HG03378 (cell line): ENCODE measurements around the gene LIG3.
"Not testable (repeated sequence)": the region's sequence is repeated elsewhere in the genome, so short reads cannot be mapped to it uniquely, and the experiment has no call there.

Experiments used
- ATAC-seq: cut with Tn5 transposase; IDR thresholded peaks from one replicate; pipeline ENCODE4 v1.9.1; 2021; ENCODE audit warnings: mild to moderate bottlenecking, moderate library complexity; ENCODE audit not compliant: unreplicated experiment

Gene LIG3

DNA sequence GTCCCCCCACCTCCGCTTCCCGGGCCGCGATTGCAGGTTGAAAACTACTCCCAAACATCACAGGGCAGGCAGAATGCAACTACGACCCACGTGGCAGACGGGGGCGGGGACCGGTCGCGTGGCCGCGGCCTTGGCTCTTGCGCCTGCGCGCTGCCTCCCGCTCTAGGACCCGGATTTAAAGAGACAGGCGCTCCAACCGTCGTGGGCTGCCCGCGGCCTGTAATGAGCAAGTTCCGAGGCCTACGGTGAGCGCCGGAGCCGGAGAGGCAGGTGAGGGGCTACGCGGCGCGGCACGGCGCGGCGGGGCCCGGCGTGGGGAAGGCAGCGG is at the start of gene LIG3:
Gene LIG3, plus strand, starts transcription at position 160 of the 328 bp plus-strand sequence. CDS start 2,494 bp downstream, outside the sequence.
- peak; percentile 47 for ATAC-seq

DNA sequence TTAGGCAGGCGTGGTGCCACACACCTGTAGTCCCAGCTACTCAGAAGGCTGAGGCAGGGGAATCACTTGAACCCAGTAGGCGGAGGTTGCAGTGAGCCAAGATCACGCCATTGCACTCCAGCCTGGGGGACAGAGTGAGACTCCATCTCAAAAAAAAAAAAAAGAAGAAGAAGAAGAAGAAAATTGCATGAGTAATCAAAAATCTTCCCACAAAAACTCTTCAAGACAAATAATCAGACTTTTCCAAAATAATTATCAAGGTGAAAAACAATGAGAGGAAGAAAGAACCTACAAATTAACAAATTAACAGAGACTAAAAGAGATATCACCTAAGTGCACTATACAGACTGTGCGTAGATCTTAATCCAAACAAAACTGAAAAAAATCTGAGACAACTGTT is 29.5 kb upstream of the LIG3 start:
- ATAC-seq, result not testable (repeated sequence)

DNA sequence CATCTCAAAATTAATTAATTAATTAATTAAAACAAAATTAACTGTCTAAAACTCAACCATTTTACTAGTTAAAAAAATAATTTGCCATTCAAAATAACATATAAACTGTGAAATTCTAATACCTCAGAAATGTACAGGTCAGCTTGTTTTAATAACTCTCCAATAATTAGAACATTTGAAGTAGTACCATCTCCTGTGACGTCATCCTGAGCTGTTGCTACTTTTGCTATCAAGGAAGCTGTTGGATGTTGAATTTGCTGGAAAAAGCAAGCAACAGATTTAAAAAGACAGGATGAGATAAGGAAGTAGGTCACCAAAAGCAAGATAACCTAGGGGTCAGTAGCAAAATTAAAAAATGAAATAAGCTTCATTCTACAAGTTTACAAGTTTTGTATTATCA is 21.9 kb upstream of the LIG3 start:
- no peak for ATAC-seq

DNA sequence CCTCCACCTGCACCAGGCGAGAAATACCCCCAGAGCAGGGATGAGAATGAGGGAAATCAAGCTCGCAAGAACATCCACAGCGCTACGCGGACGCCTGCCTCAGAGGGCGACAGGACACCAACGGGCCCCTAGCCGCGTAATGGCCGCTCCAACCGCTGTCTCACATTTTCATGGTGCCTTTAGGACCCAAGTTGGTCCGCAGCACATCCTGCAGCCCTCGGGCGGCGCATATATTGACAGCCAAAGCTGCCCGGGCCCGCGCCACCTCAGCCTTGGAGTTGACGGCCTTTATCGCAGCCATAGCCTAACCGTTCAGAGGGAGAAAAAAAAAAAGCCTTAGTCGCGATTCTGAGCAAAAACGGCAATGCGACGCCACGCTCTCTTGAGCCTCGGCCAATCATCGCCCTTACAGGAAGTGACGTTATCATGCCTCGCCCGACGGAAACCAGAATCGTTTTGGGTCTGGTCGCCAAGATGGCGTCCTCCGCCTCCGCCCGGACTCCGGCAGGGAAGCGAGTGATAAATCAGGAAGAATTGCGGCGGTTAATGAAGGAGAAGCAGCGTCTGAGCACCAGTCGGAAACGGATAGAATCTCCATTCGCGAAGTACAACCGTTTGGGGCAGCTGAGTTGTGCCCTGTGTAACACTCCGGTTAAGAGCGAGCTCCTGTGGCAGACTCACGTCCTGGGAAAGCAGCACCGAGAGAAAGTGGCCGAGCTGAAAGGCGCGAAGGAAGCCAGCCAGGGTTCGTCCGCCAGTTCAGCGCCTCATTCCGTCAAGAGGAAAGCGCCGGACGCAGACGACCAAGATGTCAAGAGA is 19.0 kb upstream of the LIG3 start, which contains the start of the genes CCT6B and ZNF830:
Gene CCT6B, minus strand, starts transcription at position 368 of the 819 bp plus-strand sequence. Its CDS starts 67 bp downstream, at position 301.
Gene ZNF830, plus strand, starts transcription at position 448 of the 819 bp plus-strand sequence. Its CDS starts 27 bp downstream, at position 475.
- peak; percentile 88 for ATAC-seq

DNA sequence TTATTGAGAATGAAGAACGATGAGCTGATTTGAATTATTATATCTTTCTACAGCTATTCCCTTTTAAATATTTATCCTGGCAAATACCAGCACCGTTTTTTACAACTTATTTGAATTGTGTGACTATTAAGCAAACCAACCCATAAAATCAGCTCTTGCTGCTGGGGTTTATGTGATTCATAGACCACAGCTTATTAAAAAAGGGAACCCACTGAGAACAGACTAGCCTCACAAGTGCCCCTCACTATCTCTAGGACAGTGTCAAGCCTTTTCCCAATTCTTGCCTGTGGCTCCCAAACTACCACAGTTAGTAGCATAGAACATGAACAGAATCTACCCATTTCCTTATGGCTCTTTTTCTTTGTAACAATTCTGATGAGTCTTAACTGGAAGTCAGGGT is 6.1 kb upstream of the LIG3 start:
- no peak for ATAC-seq

DNA sequence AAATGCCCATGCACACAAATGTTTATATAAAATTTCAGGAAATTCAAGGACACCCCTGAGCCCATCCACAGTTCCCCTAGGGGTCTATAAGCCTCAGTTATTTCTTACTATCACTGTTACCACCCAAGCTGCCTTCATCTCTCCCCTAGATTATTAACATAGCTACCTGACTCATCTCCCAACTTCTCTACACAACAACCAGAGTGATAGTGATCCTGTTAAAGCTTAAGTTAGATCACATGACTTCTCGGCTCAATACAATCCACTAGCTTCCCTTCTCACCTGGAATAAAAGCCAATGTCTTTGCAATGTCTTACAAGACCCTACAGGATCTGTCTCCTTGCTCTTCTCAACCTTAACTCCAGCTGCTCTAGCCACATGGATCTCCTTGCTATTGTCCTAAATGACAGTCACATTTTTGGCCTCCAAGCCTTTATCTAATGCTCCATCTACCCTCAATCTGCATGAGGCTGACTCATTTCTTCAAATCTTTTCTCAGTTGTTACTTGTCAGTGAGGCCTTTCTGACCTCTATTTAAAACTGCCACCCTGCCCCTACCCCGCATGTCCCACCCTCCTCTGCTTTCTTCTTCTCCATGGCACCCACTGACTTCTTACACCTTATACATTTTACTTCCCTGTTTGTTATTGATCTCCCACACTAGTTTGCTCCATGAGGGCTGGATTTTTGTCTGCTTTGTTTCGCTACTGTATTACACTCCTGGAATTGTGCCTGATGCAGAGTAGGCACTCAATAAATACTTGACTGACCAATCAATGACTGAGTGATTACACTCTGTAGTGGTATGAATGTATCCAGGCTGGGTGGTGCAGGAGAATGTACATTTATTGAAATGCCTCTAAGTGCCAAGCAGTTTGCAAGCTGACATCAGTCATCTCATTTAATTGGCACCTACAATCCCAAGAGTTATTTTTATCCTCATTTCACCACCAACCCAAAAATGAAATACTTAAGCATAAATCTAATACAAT is 5.2 kb upstream of the LIG3 start:
- no peak for ATAC-seq

DNA sequence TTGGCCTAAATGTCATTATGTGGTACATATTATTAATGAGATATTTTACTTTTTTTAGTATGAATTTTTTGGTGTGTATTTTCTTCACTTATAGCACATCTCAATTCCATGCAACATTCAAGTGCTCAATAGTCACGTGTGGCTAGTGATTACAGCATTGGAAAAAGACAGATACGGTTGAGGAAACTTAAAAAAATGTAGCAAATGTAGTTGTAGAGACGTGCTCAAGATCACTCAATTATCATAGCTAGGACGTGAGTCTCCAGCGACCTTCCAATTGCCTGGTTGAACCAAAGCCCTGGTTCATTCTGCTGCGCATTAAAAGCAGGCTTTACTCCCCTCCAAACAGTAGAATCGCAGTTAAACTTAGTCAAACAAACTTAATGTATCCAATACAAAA is 1.2 kb upstream of the LIG3 start:
- ATAC-seq, result no peak

DNA sequence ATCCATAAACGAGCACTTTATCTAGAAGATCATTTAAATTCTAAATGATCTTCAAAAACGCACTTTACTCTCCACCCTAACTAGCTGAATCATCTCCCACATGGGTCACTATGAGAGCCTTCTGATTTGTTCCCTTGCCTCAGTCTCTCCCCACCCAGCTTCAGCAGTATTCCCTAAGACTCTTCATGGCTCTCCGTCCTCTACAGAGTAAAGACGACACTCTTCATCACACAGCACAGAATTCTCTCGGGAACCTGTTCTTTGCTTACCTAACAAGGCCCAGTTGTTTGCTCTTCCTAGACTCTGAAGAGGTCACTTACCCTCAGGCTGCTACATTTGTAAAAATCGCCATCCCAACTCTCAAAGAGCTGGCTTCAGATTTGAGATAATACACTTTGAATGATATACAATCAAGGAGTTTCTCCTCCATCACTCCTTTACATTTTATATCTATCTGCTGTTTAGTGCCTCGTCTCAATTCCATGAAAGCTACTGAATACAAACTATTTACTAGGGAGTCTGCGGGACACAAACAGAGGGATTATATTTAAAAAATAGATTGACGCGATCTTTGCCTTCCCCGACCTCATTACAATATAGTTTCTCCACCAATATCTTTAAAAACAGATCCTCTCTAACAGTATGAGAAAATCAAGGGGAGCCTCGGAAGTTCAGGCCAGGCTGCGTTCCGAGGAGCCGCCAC is 511 bp upstream of the LIG3 start:
- ATAC-seq, result no peak

DNA sequence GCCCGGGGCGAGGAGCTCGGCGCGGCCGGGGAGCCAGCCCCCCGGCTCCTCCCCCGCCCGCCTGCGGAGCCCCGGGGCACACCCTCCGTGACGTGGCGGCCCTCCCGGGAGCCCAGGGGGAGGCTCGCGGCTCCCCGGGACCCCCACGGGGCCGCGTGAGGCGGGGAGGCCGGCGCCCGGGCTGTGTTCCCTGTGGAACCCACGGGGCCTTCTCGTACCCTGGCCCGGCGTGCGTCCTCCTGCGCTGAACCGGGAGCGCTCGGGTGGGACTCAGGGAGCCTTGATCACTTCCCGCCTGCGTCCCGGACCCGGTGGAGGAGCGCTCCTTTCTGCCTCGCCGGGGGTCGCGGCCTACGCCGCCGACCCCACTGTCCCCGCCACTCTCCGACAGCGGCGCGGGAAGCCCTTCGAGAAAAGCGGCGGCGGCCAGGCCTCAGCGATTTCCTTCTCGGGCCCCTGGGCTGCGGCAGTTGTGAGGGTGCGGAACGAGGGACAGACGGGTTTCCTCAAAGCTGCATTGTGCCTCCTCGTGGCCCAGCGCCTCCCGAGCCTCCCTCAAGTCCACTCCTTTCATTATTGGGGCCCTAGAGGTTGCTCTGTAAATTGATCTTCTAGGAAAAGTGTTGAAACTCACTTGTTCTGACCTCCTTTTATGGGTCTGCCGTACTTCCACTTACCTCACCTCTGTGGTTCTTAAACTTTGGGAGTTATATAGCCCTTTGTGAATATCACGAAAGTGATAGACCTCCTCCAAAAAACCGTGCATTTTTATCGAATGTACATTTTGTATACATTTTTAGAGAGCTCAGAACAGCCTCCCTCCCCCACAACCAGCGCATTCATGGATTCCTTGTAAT is 597 bp downstream of the LIG3 start:
- peak; percentile 48 for ATAC-seq

DNA sequence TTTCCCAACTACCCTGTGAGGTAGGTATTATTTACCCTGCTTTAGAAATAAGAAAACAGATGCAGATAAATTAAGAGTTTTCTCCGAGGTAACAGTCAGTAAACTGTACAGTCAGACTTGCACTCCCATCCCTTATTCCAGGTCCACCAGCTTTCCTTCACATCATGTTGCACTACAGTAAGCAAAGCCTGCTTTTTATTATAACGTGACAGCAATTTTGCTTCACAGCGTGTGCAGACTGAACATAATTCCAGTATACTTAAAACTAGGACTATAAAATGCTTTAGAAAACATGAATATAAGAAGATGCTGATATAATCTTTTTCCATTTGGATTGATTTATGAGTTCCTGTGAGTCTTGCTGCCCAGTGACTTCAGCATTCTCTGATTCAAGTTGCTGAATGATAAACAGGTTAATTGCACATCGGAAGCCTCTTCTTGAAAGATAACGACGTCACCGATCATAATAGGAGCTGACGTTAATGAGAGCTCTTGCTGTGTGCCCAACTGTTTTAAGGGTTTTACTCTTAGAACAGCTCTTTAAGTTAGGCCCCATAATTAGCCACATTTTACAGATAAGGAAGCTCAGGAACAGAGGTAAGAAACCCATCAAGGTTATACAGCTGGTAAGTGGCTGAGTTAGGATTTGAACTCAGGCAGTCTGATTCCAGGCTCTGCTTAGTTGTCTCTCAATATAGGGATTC is 1.4 kb downstream of the LIG3 start:
- ATAC-seq, result no peak

DNA sequence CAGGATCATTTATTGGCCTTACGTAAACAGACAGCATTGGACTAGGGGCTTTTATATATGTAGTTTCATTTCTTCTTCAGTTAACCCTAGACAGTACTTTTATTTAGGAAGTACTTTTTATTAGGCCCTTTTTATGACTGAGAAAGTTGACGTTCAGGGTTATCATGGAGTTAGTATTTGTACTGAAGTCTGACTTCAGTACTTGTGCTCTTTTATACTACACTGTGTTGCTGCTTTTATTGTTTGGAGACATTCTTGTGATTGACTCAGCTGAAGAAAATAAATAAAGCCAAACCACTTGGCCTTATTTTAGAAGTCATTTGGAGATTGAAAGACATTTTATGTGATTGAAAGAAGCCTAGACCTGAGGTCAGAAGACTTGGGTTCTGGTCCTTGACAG is 6.9 kb downstream of the LIG3 start:
- ATAC-seq, result no peak

DNA sequence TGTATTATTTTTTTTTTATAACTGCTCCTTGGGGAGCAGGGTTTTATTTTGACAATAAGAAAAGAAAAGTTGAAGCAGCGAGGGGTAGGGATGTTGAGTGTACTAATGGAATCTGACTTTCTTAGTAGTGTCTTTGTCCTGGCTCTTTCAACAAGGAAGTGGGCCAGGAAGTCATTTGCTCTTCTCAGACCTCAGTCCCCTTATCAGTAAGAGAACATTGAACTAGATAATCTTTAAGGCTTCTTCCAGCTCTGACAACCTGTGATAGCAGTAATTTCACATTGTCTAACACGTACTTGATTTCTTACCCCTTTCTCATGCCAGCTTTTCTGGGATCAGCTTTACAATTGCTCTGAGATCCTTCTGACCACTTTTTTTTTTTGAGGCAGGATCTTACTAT is 8.3 kb downstream of the LIG3 start:
- ATAC-seq, result no peak

DNA sequence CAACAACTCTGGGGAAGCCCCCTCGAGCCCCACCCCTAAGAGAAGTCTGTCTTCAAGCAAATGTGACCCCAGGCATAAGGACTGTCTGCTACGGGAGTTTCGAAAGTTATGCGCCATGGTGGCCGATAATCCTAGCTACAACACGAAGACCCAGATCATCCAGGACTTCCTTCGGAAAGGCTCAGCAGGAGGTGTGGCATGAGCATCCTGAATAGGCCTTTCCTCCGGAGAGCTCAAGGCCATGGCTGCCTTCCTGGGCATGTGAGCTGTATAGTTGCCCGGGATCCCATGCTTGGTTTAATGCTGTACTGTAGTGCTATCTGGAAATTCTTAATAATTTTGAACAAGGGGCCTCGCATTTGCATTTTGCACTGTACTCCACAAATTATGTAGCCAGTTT is 9.2 kb downstream of the LIG3 start:
- no peak for ATAC-seq

DNA sequence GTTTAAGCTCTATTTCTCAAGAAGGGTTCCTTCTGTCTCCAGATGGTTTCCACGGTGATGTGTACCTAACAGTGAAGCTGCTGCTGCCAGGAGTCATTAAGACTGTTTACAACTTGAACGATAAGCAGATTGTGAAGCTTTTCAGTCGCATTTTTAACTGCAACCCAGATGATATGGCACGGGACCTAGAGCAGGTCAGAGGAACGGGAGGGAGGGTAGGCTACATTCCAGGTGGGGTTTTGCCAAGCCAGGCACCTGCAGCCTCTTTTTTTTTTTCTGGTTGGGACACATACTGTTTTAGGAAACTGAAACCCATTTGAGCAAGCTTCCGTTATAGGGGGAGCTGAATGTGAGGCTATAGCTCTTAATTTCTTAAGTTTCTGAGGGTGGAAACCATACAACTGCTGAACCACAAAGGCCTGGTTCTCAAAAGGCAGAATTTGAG is 10.6 kb downstream of the LIG3 start:
- no peak for ATAC-seq

DNA sequence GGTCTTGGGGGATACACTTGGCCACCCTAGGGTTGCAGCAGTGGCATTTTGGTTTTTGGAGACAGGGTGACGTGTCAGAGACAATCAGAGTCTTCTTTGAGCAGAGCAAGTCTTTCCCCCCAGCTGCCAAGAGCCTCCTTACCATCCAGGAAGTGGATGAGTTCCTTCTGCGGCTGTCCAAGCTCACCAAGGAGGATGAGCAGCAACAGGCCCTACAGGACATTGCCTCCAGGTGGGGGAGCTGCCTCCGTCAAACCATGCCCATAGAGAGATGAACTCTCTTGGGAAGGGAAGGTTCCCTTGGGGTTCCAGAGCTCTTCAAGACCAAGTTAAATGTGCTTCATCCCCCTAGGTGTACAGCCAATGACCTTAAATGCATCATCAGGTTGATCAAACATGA is 11.3 kb downstream of the LIG3 start:
- ATAC-seq, result no peak

DNA sequence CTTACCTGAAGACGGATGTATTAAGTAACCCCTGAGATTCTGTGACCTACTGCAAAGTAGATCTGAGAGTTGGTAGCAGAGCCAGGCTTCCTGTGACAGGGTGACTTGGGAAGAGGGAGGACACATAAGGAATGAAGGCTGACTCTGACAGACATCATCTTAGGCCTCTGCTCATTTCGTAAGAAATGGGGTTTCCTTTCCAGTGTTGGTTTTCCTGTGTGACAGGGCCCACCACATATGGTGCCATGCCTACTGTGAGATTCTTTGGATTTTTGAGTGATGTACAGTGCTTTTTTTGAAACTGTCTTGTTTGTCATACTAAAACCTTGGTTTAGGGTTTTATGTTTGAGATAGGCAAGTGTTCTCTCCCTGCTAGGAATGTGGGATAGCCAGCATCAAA is 12.7 kb downstream of the LIG3 start:
- ATAC-seq, result no peak

DNA sequence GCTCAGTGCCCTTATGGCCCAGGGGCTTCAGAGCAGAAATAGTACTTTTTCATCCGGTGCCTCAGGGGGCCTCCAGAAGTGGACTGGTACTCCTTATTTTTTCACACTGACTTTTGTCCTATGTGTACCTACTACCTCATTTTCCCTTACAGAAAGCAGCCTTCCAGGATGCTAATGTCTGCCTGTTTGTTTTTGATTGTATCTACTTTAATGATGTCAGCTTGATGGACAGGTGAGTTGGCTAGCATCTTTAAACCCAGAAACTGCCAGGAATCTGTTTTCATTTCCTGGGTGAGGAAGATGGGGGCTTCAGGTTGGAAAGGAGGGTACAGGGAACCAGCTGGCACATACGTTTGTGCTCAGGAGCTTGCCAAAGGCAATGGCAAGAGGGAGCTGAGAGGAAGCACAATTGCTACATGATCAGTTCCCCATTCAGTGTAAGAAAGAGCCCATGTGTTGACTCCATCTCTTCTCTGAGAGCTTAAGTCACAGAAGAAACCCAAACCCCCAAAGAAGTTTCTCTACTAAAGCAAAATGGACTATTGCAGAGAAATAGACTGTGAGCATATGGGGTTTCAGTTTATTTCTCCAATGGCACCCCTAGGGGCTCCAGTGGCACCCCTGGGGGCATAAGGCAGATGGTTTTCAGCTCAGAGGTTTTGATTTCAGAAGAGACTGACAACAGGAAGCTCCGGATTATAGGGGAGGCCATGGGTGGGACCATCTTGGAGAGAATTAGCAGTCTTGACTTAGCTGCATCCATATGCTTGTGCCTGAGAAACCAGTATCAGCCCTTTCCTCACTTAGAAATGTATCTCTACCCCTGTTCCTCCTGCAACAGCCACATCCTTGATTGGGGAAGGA is 16.3 kb downstream of the LIG3 start:
- no peak for ATAC-seq

DNA sequence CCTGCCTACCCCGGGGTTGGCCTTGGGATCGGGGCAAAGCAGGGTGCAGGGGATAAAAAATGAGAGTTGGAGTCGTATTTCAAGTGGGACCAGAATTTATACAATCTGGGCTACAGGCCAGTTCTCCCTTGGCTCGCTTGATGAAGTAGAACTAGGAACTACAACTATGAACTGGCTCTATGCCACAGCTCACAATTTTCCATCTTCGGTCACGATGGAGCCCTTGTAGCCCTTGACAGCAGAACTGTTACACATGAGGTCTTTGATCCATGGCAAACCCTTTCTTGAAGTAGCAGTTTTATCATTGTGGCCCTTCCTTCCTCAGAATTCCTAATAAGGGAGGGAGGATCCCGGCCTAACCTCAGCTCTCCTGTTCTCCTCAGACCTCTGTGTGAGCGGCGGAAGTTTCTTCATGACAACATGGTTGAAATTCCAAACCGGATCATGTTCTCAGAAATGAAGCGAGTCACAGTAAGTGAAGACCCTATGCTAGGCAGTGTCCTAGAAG is 17.1 kb downstream of the LIG3 start:
- ATAC-seq, result no peak
